NOMO-1 treated with DMSO at 0.1 percent for 48 hours (cell line): ENCODE results near the gene ATG5.
"Not testable (repeated sequence)": the region's sequence is repeated elsewhere in the genome, so short reads cannot be mapped to it uniquely, and the experiment has no call there.

Experiments used
- DNase-seq: peaks from one replicate; lab custom pipeline; 2025; ENCODE audit not compliant: unreplicated experiment; lab: John Stamatoyannopoulos, UW

ATG5 gene

GRCh38 chr6:106259748-106260147, 65.8 kb downstream of the ATG5 start:
- not testable (repeated sequence) for DNase-seq

- no peak for DNase-seq
These were observed 66.8 kb downstream of the ATG5 start for GRCh38 chr6:106258726-106259125.

- no peak for DNase-seq
These were observed 68.4 kb downstream of the ATG5 start for GRCh38 chr6:106257195-106257594.

- DNase-seq: no peak
These were observed 69.2 kb downstream of the ATG5 start for GRCh38 chr6:106256201-106256968.

- no peak for DNase-seq
These were observed 70.3 kb downstream of the ATG5 start for GRCh38 chr6:106255306-106255705.

GRCh38 chr6:106254636-106255035, 70.9 kb downstream of the ATG5 start:
- no peak for DNase-seq

GRCh38 chr6:106253731-106254130, 71.8 kb downstream of the ATG5 start:
- no peak for DNase-seq

- DNase-seq: no peak
These were observed 72.4 kb downstream of the ATG5 start for GRCh38 chr6:106253172-106253571.

- no peak for DNase-seq
These were observed 72.9 kb downstream of the ATG5 start for GRCh38 chr6:106252687-106253086.

GRCh38 chr6:106251531-106252255, 73.9 kb downstream of the ATG5 start:
- DNase-seq: not testable (repeated sequence)

- no peak for DNase-seq
These were observed 74.6 kb downstream of the ATG5 start for GRCh38 chr6:106250953-106251352.

- no peak for DNase-seq
These were observed 75.9 kb downstream of the ATG5 start for GRCh38 chr6:106249658-106250057.

GRCh38 chr6:106247733-106248132, 77.8 kb downstream of the ATG5 start:
- DNase-seq: no peak

GRCh38 chr6:106247293-106247692, 78.3 kb downstream of the ATG5 start:
- no peak for DNase-seq

GRCh38 chr6:106244931-106245330, 80.6 kb downstream of the ATG5 start:
- no peak for DNase-seq

GRCh38 chr6:106244521-106244920, 81.0 kb downstream of the ATG5 start:
- no peak for DNase-seq

- no peak for DNase-seq
These were observed 82.3 kb downstream of the ATG5 start for GRCh38 chr6:106243261-106243660.

- no peak for DNase-seq
These were observed 84.1 kb downstream of the ATG5 start for GRCh38 chr6:106241498-106241897.

GRCh38 chr6:106237286-106237685, 88.3 kb downstream of the ATG5 start:
- DNase-seq: no peak

- DNase-seq: not testable (repeated sequence)
These were observed 95.6 kb downstream of the ATG5 start for GRCh38 chr6:106229876-106230445.

GRCh38 chr6:106227612-106228507, 97.7 kb downstream of the ATG5 start:
- no peak for DNase-seq
